ENCODE measurements around the gene ZNF333.

ZNF333 gene

GRCh38 chr19:14695471-14695870, 5.6 kb downstream of the ZNF333 start:
- Histone ChIP-seq H2BK120ac (ENCODE audit: low read depth, low read length) (no peak overlapping the region), H3K27me3 (ENCODE audit: control insufficient read depth in 3 of 3, insufficient read depth in 3 of 3, low read depth in 1 of 3, low read length in 3 of 3) (no peaks in the 10 kb centered on the region), H3K4me1 (ENCODE audit: control insufficient read depth in 2 of 2, insufficient read depth in 1 of 2, low read depth in 1 of 2, low read length in 2 of 2) (no peaks in the 10 kb centered on the region), H2AK5ac (ENCODE audit: low read depth, low read length) (no peak overlapping the region), H3K4me3 (ENCODE audit: low read length in 2 of 2) (no peak overlapping the region), H3K4me2 (ENCODE audit: insufficient read depth, low read length, poor library complexity, severe bottlenecking) (no peak overlapping the region), H3K36me3 (replicated peaks in 1 of 2; ENCODE audit: control insufficient read depth in 2 of 2, insufficient read depth in 2 of 2, low read length in 2 of 2) (peaks cover 23 to 66% of the 10 kb centered on the region in 2 donors), H2AFZ (ENCODE audit: low read length) (no peak overlapping the region), H3K14ac (ENCODE audit: low read length) (no peak overlapping the region), H3K79me1 (ENCODE audit: low read depth, low read length) (peaks cover 2% of the 10 kb centered on the region), H3K4ac (ENCODE audit: low read length) (no peak overlapping the region), H3K9me3 (replicated peaks in 1 of 2; ENCODE audit: control insufficient read depth in 2 of 2, insufficient read depth in 1 of 2, low read depth in 1 of 2, low read length in 2 of 2) (no peaks in the 10 kb centered on the region), H4K8ac (ENCODE audit: low read depth, low read length) (no peak overlapping the region), H2BK5ac (ENCODE audit: low read length) (no peak overlapping the region), H2BK15ac (ENCODE audit: low read length) (no peak overlapping the region), H3K23ac (ENCODE audit: low read depth, low read length, poor library complexity) (no peak overlapping the region), H3K27ac (replicated peaks; ENCODE audit: low read length) (no peak overlapping the region), H3K9ac (ENCODE audit: low read depth, low read length, poor library complexity) (no peak overlapping the region), H4K91ac (ENCODE audit: low read depth, low read length, poor library complexity) (no peak overlapping the region), H2BK12ac (ENCODE audit: low read length) (no peak overlapping the region), H3K18ac (ENCODE audit: low read length) (no peak overlapping the region)
- WGBS, 2 donors (ENCODE audit: extremely low coverage in 2 of 2, insufficient read length in 2 of 2, insufficient replicate concordance in 1 of 2), result no CpG with 5 or more reads among the region's 5 CpGs
- no peak for DNase-seq (ENCODE audit: low spot score)

- no CpG with 5 or more reads among the region's 8 CpGs for WGBS, 2 donors (ENCODE audit: extremely low coverage in 2 of 2, insufficient read length in 2 of 2, insufficient replicate concordance in 1 of 2)
- Histone ChIP-seq H3K36me3 (replicated peaks in 1 of 2; ENCODE audit: control insufficient read depth in 2 of 2, insufficient read depth in 2 of 2, low read length in 2 of 2) (peaks cover 48 to 90% of the 10 kb centered on the region in 2 donors), H2BK15ac (ENCODE audit: low read length) (no peak overlapping the region)
These were observed 9.8 kb downstream of the ZNF333 start for GRCh38 chr19:14699641-14700040.

GRCh38 chr19:14700711-14701375, 11.0 kb downstream of the ZNF333 start:
- Histone ChIP-seq H2BK15ac (ENCODE audit: low read length) (no peak overlapping the region), H3K9ac (ENCODE audit: low read depth, low read length, poor library complexity) (no peak overlapping the region), H3K4me1 (ENCODE audit: control insufficient read depth in 2 of 2, insufficient read depth in 1 of 2, low read depth in 1 of 2, low read length in 2 of 2) (no peaks in the 10 kb centered on the region), H2AK5ac (ENCODE audit: low read depth, low read length) (no peak overlapping the region), H3K14ac (ENCODE audit: low read length) (no peak overlapping the region), H3K18ac (ENCODE audit: low read length) (no peak overlapping the region), H4K8ac (ENCODE audit: low read depth, low read length) (no peak overlapping the region), H3K4me3 (ENCODE audit: low read length in 2 of 2) (no peak overlapping the region), H3K9me3 (replicated peaks in 1 of 2; ENCODE audit: control insufficient read depth in 2 of 2, insufficient read depth in 1 of 2, low read depth in 1 of 2, low read length in 2 of 2) (peaks cover 9 to 21% of the 10 kb centered on the region in 2 donors), H3K23ac (ENCODE audit: low read depth, low read length, poor library complexity) (no peak overlapping the region), H3K36me3 (replicated peaks in 1 of 2; ENCODE audit: control insufficient read depth in 2 of 2, insufficient read depth in 2 of 2, low read length in 2 of 2) (peaks cover 47 to 90% of the 10 kb centered on the region in 2 donors), H2BK5ac (ENCODE audit: low read length) (no peak overlapping the region), H3K27ac (replicated peaks; ENCODE audit: low read length) (no peak overlapping the region), H2AFZ (ENCODE audit: low read length) (no peak overlapping the region), H3K27me3 (ENCODE audit: control insufficient read depth in 3 of 3, insufficient read depth in 3 of 3, low read depth in 1 of 3, low read length in 3 of 3) (no peaks in the 10 kb centered on the region), H2BK120ac (ENCODE audit: low read depth, low read length) (no peak overlapping the region), H3K79me1 (ENCODE audit: low read depth, low read length) (peaks cover 2% of the 10 kb centered on the region), H2BK12ac (ENCODE audit: low read length) (no peak overlapping the region), H3K4ac (ENCODE audit: low read length) (no peak overlapping the region), H4K91ac (ENCODE audit: low read depth, low read length, poor library complexity) (no peak overlapping the region), H3K4me2 (ENCODE audit: insufficient read depth, low read length, poor library complexity, severe bottlenecking) (no peak overlapping the region)
- DNase-seq (ENCODE audit: low spot score), result no peak
- no CpG with 5 or more reads among the region's 9 CpGs for WGBS, 2 donors (ENCODE audit: extremely low coverage in 2 of 2, insufficient read length in 2 of 2, insufficient replicate concordance in 1 of 2)

More at GRCh38 chr19:14699641-14700040, 9.8 kb downstream of the ZNF333 start:
- H4K8ac ChIP-seq (ENCODE audit: low read depth, low read length), result no peak overlapping the region
- no peak overlapping the region for H2BK120ac ChIP-seq (ENCODE audit: low read depth, low read length)
- DNase-seq (ENCODE audit: low spot score), result no peak
- no peak overlapping the region for H3K4ac ChIP-seq (ENCODE audit: low read length)
- peaks cover 9 to 21% of the 10 kb centered on the region in 2 donors for H3K9me3 ChIP-seq (replicated peaks in 1 of 2; ENCODE audit: control insufficient read depth in 2 of 2, insufficient read depth in 1 of 2, low read depth in 1 of 2, low read length in 2 of 2)
- H3K9ac ChIP-seq (ENCODE audit: low read depth, low read length, poor library complexity), result no peak overlapping the region
- H3K18ac ChIP-seq (ENCODE audit: low read length), result no peak overlapping the region
- H3K27ac ChIP-seq (replicated peaks; ENCODE audit: low read length), result no peak overlapping the region
- H3K79me1 ChIP-seq (ENCODE audit: low read depth, low read length), result peaks cover 2% of the 10 kb centered on the region
- no peaks in the 10 kb centered on the region for H3K27me3 ChIP-seq (ENCODE audit: control insufficient read depth in 3 of 3, insufficient read depth in 3 of 3, low read depth in 1 of 3, low read length in 3 of 3)
- no peak overlapping the region for H2AK5ac ChIP-seq (ENCODE audit: low read depth, low read length)
- H3K4me2 ChIP-seq (ENCODE audit: insufficient read depth, low read length, poor library complexity, severe bottlenecking), result no peak overlapping the region
- H2BK12ac ChIP-seq (ENCODE audit: low read length), result no peak overlapping the region
- no peak overlapping the region for H3K4me3 ChIP-seq (ENCODE audit: low read length in 2 of 2)
- H2BK5ac ChIP-seq (ENCODE audit: low read length), result no peak overlapping the region
- no peaks in the 10 kb centered on the region for H3K4me1 ChIP-seq (ENCODE audit: control insufficient read depth in 2 of 2, insufficient read depth in 1 of 2, low read depth in 1 of 2, low read length in 2 of 2)
- no peak overlapping the region for H3K23ac ChIP-seq (ENCODE audit: low read depth, low read length, poor library complexity)
- H3K14ac ChIP-seq (ENCODE audit: low read length), result no peak overlapping the region
- H4K91ac ChIP-seq (ENCODE audit: low read depth, low read length, poor library complexity), result no peak overlapping the region
- H2AFZ ChIP-seq (ENCODE audit: low read length), result no peak overlapping the region

DNA sequence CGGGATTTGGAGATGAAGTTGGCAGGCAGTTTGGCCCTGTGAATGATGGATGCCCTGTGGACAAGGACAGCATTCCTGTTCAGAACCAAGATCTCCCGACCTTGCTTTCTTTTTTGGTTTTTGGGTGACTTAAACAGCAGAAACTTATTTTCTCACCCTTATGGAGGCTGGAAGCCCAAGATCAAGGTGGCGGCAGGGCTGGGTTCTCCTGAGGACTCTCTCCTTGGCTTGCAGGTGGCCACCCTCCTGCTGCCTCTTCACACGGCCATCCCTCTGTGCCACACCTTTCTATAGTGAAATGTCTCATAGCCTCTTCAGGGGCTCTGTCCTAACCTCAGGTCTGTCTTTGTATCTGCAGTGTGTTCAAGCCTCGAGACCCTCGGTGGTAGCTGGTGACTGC, 14.0 kb downstream of the ZNF333 start:
- Histone ChIP-seq H3K27me3 (ENCODE audit: control insufficient read depth in 3 of 3, insufficient read depth in 3 of 3, low read depth in 1 of 3, low read length in 3 of 3) (no peaks in the 10 kb centered on the region), H2AK5ac (ENCODE audit: low read depth, low read length) (no peak overlapping the region), H3K9ac (ENCODE audit: low read depth, low read length, poor library complexity) (no peak overlapping the region), H4K91ac (ENCODE audit: low read depth, low read length, poor library complexity) (no peak overlapping the region), H2BK120ac (ENCODE audit: low read depth, low read length) (no peak overlapping the region), H3K4me2 (ENCODE audit: insufficient read depth, low read length, poor library complexity, severe bottlenecking) (no peak overlapping the region), H3K4ac (ENCODE audit: low read length) (no peak overlapping the region), H3K9me3 (replicated peaks in 1 of 2; ENCODE audit: control insufficient read depth in 2 of 2, insufficient read depth in 1 of 2, low read depth in 1 of 2, low read length in 2 of 2) (peaks cover 14 to 26% of the 10 kb centered on the region in 2 donors), H2BK15ac (ENCODE audit: low read length) (no peak overlapping the region), H3K14ac (ENCODE audit: low read length) (no peak overlapping the region), H3K4me3 (ENCODE audit: low read length in 2 of 2) (no peak overlapping the region), H3K27ac (replicated peaks; ENCODE audit: low read length) (no peak overlapping the region), H3K36me3 (replicated peaks in 1 of 2; ENCODE audit: control insufficient read depth in 2 of 2, insufficient read depth in 2 of 2, low read length in 2 of 2) (peaks cover 50 to 94% of the 10 kb centered on the region in 2 donors), H3K4me1 (ENCODE audit: control insufficient read depth in 2 of 2, insufficient read depth in 1 of 2, low read depth in 1 of 2, low read length in 2 of 2) (no peaks in the 10 kb centered on the region), H2BK5ac (ENCODE audit: low read length) (no peak overlapping the region), H3K23ac (ENCODE audit: low read depth, low read length, poor library complexity) (no peak overlapping the region), H3K79me1 (ENCODE audit: low read depth, low read length) (peaks cover 2% of the 10 kb centered on the region), H2AFZ (ENCODE audit: low read length) (no peak overlapping the region), H4K8ac (ENCODE audit: low read depth, low read length) (no peak overlapping the region), H2BK12ac (ENCODE audit: low read length) (no peak overlapping the region), H3K18ac (ENCODE audit: low read length) (no peak overlapping the region)
- DNase-seq (ENCODE audit: low spot score), result no peak
- WGBS, 2 donors (ENCODE audit: extremely low coverage in 2 of 2, insufficient read length in 2 of 2, insufficient replicate concordance in 1 of 2), result no CpG with 5 or more reads among the region's 6 CpGs
